SK-N-MC (cell line): ENCODE data around the gene MAN1B1.

Experiments
- EZH2 ChIP-seq: fragments of 200-600 bp; sonication (generic); IDR thresholded peaks from one replicate; pipeline ENCODE4 v1.6.1; 2017; ENCODE audit warnings: antibody characterized with exemption
- FOXP2 ChIP-seq: optimal IDR thresholded peaks from 2 replicates; pipeline ENCODE3; 2011; ENCODE audit warnings: mild to moderate bottlenecking, moderate library complexity; ENCODE audit not compliant: insufficient read depth; ENCODE audit errors: extremely low read length, control extremely low read depth
- POLR2AphosphoS5 ChIP-seq: IDR thresholded peaks from 2 replicates; pipeline ENCODE4 v1.6.1; 2012; ENCODE audit warnings: mild to moderate bottlenecking, low read depth, low read length, borderline replicate concordance

DNA sequence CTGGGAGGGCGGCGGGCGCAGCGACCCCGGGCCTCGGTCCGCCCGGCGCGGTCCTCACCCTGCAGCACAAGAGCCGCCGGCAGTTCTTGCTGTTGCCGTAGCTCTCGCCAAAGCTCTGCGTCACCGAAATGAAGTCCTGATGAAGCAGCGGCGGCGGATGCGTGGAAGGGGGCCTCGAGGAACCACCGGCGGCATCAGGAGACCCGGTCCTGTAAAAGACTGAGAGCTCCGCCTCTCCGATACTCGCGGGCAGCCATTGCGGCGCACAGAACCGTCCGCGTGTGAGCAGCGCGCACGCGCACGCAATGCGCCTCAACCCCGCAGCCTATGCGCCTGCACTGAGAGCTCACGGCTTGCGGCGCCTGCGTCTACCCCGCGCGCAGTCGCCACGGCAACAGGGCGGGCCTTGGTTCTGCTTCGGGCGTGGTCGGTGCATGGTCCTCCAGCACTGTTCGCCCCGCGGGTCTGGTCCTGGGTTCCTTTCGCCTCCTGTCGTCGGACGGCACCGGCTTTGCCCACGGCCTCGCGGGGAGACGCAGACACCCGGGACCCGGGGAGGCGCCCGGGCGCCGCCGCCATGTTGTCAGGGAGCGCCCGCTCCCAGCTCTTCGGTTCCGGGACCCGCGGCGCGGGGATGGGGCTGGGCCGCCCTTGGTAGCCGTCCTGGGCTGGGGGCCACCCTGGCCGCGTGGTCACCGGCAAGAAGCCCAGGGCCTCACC is 42.8 kb downstream of the MAN1B1 start:
- TF ChIP-seq EZH2 (no peak), POLR2AphosphoS5 (peak; percentile 92), FOXP2 (no peak)
